A549 (cell line): ENCODE measurements around the gene WBP2. TPM values are rescaled to one million over a fixed set of nuclear protein-coding genes. Genes with fewer than 3 reads are reported as not detected.

ENCODE experiments used
- ATAC-seq, 2 experiments: fragments of 200-7000 bp in 1 of 2; fragments of >200 bp in 1 of 2; cut with Nextera tagmentation in 1 of 2; cut with Tn5 transposase in 1 of 2; 3 replicates each; pipeline versions ENCODE4 v1.8.0 to v1.9.1; 2018 to 2020; ENCODE audit warnings: mild to moderate bottlenecking in 1 of 2, moderate library complexity in 1 of 2
- CTCF ChIA-PET: fragments of 300-600 bp; sonication (Branson Sonifier 250); formaldehyde crosslinking; extraction: SDS; loops from one replicate; lab custom pipeline; 2021; ENCODE audit warnings: antibody characterized with exemption, inconsistent platforms; lab: Yijun Ruan, JAX
- POLR2A ChIA-PET: fragments of 350-600 bp; formaldehyde crosslinking; extraction: SDS; loops from one replicate; lab custom pipeline; 2021; ENCODE audit warnings: antibody characterized with exemption, inconsistent platforms; lab: Yijun Ruan, JAX
- DNase-seq, 2 experiments: peaks; one replicate each; pipeline versions ENCODE4 v3.0.0 to v3.0.0-alpha.2; 2011 to 2016; ENCODE audit warnings: low read depth in 1 of 2, low spot score in 1 of 2
- FAIRE-seq: peaks from 2 replicates; lab custom pipeline; 2011; peaks lifted over from hg19 to GRCh38; lab: Jason Lieb, UNC
- H3K27ac ChIP-seq, 2 experiments: fragments of >200 bp; sonication (Bioruptor Twin); formaldehyde crosslinking; 3 replicates each; pipeline ENCODE4 v1.5.1; 2016 to 2017
- H3K4me1 ChIP-seq: fragments of >200 bp; sonication (Bioruptor Twin); formaldehyde crosslinking; 3 replicates; pipeline ENCODE4 v1.6.1; 2016
- H3K4me2 ChIP-seq: fragments of >200 bp; sonication (Bioruptor Twin); formaldehyde crosslinking; 3 replicates; pipeline ENCODE4 v1.6.1; 2016
- H3K4me3 ChIP-seq: fragments of >200 bp; sonication (Bioruptor Twin); formaldehyde crosslinking; 3 replicates; pipeline ENCODE4 v1.5.1; 2016
- H3K9me3 ChIP-seq: fragments of >200 bp; sonication (Bioruptor Twin); formaldehyde crosslinking; 3 replicates; pipeline ENCODE4 v1.6.1; 2016
- ATOH8 ChIP-seq: fragments of 250-450 bp; sonication (Bioruptor Pico); IDR thresholded peaks from 2 replicates; pipeline ENCODE4 v1.5.0; 2020; ENCODE audit warnings: low read depth, mild to moderate bottlenecking, moderate library complexity
- BCL3 ChIP-seq: fragments of >200 bp; sonication (Bioruptor Twin); formaldehyde crosslinking; IDR thresholded peaks from 3 replicates; pipeline ENCODE4 v1.6.1; 2016
- BHLHE40 ChIP-seq: IDR thresholded peaks from 2 replicates; pipeline ENCODE4 v1.6.1; 2012; ENCODE audit warnings: low read depth, low read length, inconsistent platforms
- CEBPB ChIP-seq, 2 experiments: fragments of >200 bp in 1 of 2; sonication (Bioruptor Twin) in 1 of 2; formaldehyde crosslinking in 1 of 2; IDR thresholded peaks; 2 replicates each; pipeline ENCODE4 v1.6.1; 2012 to 2016
- CTCF ChIP-seq: fragments of >200 bp; sonication (Bioruptor Twin); formaldehyde crosslinking; IDR thresholded peaks from 3 replicates; pipeline ENCODE4 v1.5.1; 2016
- EHMT2 ChIP-seq: fragments of 200-600 bp; sonication (generic); IDR thresholded peaks from 2 replicates; pipeline ENCODE4 v1.6.1; 2016; ENCODE audit warnings: antibody characterized with exemption, low read depth, mild to moderate bottlenecking, moderate library complexity
- ELK1 ChIP-seq: fragments of 150-350 bp; IDR thresholded peaks from 2 replicates; pipeline ENCODE4 v1.6.1; 2014; ENCODE audit warnings: low read depth, mild to moderate bottlenecking, low read length
- HES2 ChIP-seq: fragments of >200 bp; sonication (Bioruptor Twin); formaldehyde crosslinking; IDR thresholded peaks from 2 replicates; pipeline ENCODE4 v1.6.1; 2016
- HMGXB4 ChIP-seq: fragments of 250-450 bp; sonication (Bioruptor Pico); IDR thresholded peaks from 2 replicates; pipeline ENCODE4 v1.5.0; 2021; ENCODE audit warnings: mild to moderate bottlenecking, moderate library complexity, borderline replicate concordance
- JUN ChIP-seq, 2 experiments: fragments of >200 bp; sonication (Bioruptor Twin); formaldehyde crosslinking; IDR thresholded peaks; 2 replicates in 1 of 2; 3 replicates in 1 of 2; pipeline ENCODE4 v1.6.1; 2016 to 2017
- JUNB ChIP-seq: fragments of >200 bp; sonication (Bioruptor Twin); formaldehyde crosslinking; IDR thresholded peaks from 2 replicates; pipeline ENCODE4 v1.6.1; 2016
- KDM1A ChIP-seq: fragments of 200-600 bp; sonication (generic); IDR thresholded peaks from 2 replicates; pipeline ENCODE4 v1.6.1; 2016; ENCODE audit warnings: low read depth, mild to moderate bottlenecking
- MAX ChIP-seq: IDR thresholded peaks from 2 replicates; pipeline ENCODE4 v1.6.1; 2012
- PBX3 ChIP-seq: IDR thresholded peaks from 2 replicates; pipeline ENCODE4 v1.6.1; 2012
- RAD21 ChIP-seq, 2 experiments: fragments of >200 bp in 1 of 2; sonication (Bioruptor Twin) in 1 of 2; formaldehyde crosslinking in 1 of 2; IDR thresholded peaks in 1 of 2; conservative IDR thresholded peaks in 1 of 2; 2 replicates in 1 of 2; 3 replicates in 1 of 2; pipeline ENCODE4 v1.6.1; 2012 to 2018; ENCODE audit warnings: inconsistent platforms in 1 of 2
- RARB ChIP-seq: fragments of 250-450 bp; sonication (Bioruptor Pico); IDR thresholded peaks from 2 replicates; pipeline ENCODE4 v1.8.0; 2021; ENCODE audit warnings: mild to moderate bottlenecking, moderate library complexity
- RCOR1 ChIP-seq: fragments of 150-350 bp; IDR thresholded peaks from 2 replicates; pipeline ENCODE4 v1.6.1; 2014; ENCODE audit warnings: antibody characterized with exemption, low read length, low read depth
- RFX5 ChIP-seq: fragments of 450-650 bp; IDR thresholded peaks from 2 replicates; pipeline ENCODE4 v1.7.1; 2014; ENCODE audit warnings: antibody characterized with exemption, mild to moderate bottlenecking, moderate library complexity
- ZC3H11A ChIP-seq: fragments of 450-650 bp; IDR thresholded peaks from 2 replicates; pipeline ENCODE4 v1.6.1; 2014; ENCODE audit warnings: antibody characterized with exemption, mild to moderate bottlenecking
- ZFP36 ChIP-seq: fragments of 450-650 bp; IDR thresholded peaks from 2 replicates; pipeline ENCODE4 v1.6.1; 2014; ENCODE audit warnings: borderline replicate concordance; ENCODE audit not compliant: partially characterized antibody
- WGBS: methylation state at CpG from one replicate; pipeline ENCODE4 v1.1.6; 2017; ENCODE audit errors: missing lambda C conversion rate; 5-methylcytosine and 5-hydroxymethylcytosine counted together
- polyA plus RNA-seq, 4 experiments: library from polyadenylated mRNA; depleted of rRNA in 3 of 4; stranded (reverse); fragments of >200 nt; fragmentation: RNase III in 1 of 4; extraction: RNeasy Plus Mini Kit Qiagen cat#74134 plus additional on column Dnase treatment in 1 of 4; gene quantifications; 2 replicates in 3 of 4; 3 replicates in 1 of 4; pipeline ENCODE4 v1.2.3, GENCODE V29; 2011 to 2017

WBP2 gene
- polyA plus RNA-seq, 2 of the 4 experiments (the other 2 are of a cell fraction), result 39.7 to 131 TPM

- peak; percentile 80; the same call in 1 of the 2 replicates for TF ChIP-seq ATOH8 (CRISPR knock-in tag)
- no peak for TF ChIP-seq HES2
- TF ChIP-seq RCOR1, result no peak
- TF ChIP-seq MAX, result peak; percentile 49
- peak in 1 of 2 experiments; percentile 39; a peak in 1 of 5 replicates for TF ChIP-seq JUN (IDR thresholded peaks at IDR 0.05)
- TF ChIP-seq BHLHE40, result no peak
- no peak for TF ChIP-seq RARB
- TF ChIP-seq CTCF, result peak; percentile 24; the same call in 1 of the 3 replicates
- TF ChIP-seq JUNB, result no peak
- no peak for TF ChIP-seq BCL3
- TF ChIP-seq ZC3H11A, result no peak
- no peak for TF ChIP-seq KDM1A
- TF ChIP-seq HMGXB4 (CRISPR knock-in tag), result no peak
- TF ChIP-seq EHMT2, result no peak
- 0 out of 5 replicates have a peak, but pooled peaks of 1 of the 2 experiments have one; percentile 2 for TF ChIP-seq RAD21 (conservative IDR thresholded peaks at IDR 0.05 in 1 of 2, IDR thresholded peaks at IDR 0.05 in 1 of 2)
- TF ChIP-seq PBX3, result peak; percentile 12; the same call in 1 of the 2 replicates
Observed at GRCh38 chr17:75876190-75876937, 21.2 kb upstream of the WBP2 start (continued).

- ATAC-seq (peak; percentile 2 to 4; a peak in 4 of 6 replicates), DNase-seq (no peak), FAIRE-seq (no peak)
- peak overlapping the region; percentile 85 for H3K4me3 ChIP-seq
- H3K27ac ChIP-seq, result peak overlapping the region; percentile 92 to 94
- H3K9me3 ChIP-seq, result no peaks in the 10 kb centered on the region
- H3K4me2 ChIP-seq, result peak overlapping the region; percentile 93
- ChIA-PET POLR2A (interaction anchor here (0.6 to 4.9 kb wide), 5 partner anchors 20 to 104 kb away, joined by 5 to 52 read pairs (median 27); partner anchors contain the start of genes ACOX1, TEN1, TRIM65 and WBP2), CTCF (interaction anchor here (0.8 to 22.8 kb wide), 17 partner anchors 9 to 196 kb away, joined by 3 to 513 read pairs (median 5); partner anchors contain the start of genes GALK1, MRPL38, TRIM65 and WBP2)
- H3K4me1 ChIP-seq, result peaks cover 43% of the 10 kb centered on the region
- no peak for TF ChIP-seq CEBPB (IDR thresholded peaks at IDR 0.05)
- 0 out of 2 replicates have a peak, but pooled peaks have one; percentile 17 for TF ChIP-seq RFX5
- no peak for TF ChIP-seq ELK1
- no peak for TF ChIP-seq ZFP36
- TF ChIP-seq PBX3, result 0 out of 2 replicates have a peak, but pooled peaks have one; percentile 56
- 27% methylated on average over 5 of the region's 5 CpGs for WGBS
Observed at GRCh38 chr17:75875940-75876189, 20.7 kb upstream of the WBP2 start.
